Effector CD8-positive, alpha-beta T cell (primary cell): ENCODE results near the gene PRSS22.

Experiments used
- DNase-seq: peaks from one replicate; lab custom pipeline; 2025; lab: John Stamatoyannopoulos, UW

PRSS22 gene

DNA sequence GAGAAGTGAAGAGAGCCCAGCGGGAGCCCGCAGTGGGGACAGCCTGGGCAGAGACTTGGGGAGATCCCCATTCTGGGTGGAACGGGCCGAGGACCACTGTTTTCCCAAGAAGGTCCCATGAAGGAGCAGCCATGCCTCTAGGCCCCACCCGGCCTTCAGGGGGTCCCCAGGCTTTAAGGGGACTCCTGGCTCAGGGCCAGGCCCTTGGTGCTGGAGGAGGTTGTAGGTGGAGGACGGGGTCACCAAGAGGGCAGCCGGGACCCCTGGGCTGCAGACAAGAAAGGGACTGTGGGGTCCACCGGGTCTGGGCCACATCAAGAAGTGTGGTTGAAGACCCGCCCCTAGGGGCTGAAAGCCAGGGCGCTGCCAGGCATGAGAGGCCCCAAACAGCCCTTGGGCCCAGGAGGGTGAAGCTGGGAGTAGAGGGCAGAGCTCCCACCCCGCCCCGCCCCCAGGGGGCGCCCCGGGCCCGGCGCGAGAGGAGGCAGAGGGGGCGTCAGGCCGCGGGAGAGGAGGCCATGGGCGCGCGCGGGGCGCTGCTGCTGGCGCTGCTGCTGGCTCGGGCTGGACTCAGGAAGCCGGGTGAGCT, 41.1 kb downstream of the PRSS22 start, which contains the start of gene PRSS21:
PRSS21 (plus strand) TSS at position 487 of the 589 bp plus-strand sequence; CDS start at position 519, 32 bp downstream.
- peak; percentile 17 for DNase-seq

DNA sequence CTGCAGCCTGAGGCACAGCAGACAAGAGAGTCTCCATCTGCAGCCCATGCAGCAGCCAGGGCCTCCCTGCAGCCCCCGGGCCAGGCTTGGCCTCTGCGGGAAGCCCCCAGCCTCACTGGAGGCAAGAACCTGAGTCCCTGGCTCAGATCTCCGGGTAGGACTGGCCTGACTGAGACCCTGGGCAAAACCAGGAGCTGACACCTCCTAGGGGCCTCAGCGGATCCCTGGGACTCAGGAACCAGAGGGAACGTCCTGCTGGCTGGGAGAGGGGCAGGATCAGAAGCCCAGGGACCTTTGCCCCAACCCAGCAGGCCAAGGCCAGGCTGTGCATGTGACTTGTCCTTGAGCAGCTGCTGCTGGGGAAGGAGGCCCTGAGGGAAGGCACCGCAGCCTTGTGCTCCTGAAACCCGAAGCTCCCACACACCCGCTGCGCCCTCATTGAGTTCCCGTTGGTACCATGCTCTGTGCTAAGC, 42.6 kb downstream of the PRSS22 start:
- DNase-seq, result no peak

DNA sequence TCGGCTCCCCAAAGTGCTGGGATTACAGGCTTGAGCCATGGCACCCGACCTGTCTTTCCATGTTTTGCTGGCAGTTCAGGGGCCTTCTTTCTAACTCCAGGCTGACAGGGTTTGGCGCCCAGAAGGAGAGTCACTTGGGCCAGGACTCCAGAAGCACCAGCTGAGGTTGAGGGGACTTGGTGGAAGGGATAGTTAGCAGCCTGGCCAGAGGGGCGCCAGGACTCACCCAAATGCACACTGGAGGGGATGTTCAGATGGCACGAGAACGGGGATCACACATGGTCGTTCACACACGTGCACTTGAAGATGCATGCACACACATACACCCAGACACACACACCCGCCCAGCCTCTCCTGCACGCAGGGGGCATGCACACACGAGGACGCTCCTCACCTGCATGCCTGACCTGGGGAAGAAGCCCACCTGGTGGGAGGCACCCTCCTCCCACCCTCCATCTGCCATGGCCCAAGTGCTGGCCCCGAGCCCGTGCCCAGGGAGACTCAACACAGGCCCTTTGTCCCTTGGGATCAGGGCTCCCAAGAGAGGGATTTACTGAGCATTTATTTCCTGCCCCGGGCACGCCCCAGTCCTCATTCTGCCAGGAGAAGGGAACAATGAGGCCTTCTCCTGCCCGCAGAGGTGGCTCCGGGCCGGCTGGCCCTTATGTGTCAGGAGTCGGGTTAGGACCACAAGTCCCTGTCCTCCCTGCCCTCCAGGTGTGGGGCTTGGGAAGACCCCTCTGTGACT, 43.2 kb downstream of the PRSS22 start:
- no peak for DNase-seq

DNA sequence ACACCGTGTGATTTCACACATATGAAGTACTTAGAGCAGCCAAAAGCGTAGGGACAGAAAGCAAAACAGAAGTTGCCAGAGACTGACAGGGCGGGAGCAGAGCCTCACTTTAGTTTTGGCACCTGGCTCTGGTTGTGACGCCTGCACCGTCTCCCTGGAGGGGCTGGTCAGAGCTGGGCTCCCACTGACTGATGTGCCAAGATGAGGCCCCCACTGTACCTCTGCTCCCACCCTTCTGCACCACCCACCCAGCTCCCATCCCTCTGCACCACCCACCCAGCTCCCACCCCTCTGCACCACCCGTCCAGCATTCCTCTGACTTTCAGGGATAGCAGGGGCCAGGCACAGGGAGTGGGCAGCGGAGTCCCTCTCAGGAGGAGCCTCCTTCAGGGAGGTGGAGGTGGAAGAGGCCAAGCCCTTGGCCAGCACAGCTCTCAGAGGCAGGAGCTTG, 44.2 kb downstream of the PRSS22 start:
- DNase-seq, result no peak

DNA sequence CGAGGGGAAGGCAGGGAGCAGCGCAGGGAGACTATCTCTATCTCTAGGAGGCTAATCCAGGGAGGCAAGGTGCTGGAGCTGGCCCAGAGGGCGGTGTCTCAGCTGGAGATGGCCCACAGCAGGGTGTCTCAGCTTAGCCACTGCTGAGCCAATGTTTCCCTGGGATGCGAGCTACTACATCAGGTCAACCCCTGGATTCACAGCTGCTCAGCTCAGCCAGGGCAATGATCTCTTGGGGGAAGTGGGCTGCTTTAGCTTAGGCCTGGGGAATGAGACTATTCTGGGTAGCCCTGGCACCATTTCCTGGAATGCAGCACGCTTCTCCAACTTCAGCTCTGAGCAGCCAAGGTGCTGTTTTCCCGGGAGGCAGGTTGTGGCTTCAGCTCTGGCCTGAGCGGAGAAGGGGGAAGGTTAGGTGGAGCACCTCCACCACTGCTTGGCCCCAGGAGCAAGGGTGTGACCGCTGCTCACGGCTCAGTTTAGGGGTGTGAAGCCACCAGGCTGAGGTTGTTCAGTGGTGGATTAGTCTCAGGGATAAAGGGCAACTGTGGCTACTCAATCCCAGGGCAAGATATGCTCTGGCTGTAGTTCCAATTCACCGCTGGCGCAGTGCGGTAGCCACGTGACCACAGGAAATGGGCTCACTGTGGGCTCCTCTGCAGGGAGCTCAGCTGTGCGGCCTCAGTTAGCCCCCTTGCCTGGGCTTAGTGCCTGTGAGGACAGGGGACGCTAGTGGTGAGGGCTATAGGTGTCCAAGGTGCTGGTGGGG, 46.1 kb downstream of the PRSS22 start:
- DNase-seq, result no peak

DNA sequence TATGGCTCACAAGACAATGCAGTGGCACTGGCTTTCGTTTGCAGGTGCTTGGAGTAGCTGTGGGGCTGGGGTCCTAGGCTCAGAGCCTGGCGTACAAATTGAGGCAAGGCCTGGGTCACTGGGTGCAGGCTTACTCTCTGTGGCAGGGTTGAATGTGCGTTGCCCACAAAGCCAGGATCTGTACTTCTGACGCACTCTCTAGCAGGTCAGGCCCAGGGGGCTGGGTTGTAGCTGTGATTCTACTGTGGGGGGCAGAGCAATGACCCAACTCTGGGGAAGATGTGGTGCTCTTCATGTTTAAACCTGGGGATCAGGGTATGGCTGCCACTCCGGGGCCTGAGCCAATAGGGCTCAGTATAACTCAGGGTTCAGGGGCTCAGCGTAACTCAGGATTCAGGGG, 47.3 kb downstream of the PRSS22 start:
- DNase-seq, result no peak

DNA sequence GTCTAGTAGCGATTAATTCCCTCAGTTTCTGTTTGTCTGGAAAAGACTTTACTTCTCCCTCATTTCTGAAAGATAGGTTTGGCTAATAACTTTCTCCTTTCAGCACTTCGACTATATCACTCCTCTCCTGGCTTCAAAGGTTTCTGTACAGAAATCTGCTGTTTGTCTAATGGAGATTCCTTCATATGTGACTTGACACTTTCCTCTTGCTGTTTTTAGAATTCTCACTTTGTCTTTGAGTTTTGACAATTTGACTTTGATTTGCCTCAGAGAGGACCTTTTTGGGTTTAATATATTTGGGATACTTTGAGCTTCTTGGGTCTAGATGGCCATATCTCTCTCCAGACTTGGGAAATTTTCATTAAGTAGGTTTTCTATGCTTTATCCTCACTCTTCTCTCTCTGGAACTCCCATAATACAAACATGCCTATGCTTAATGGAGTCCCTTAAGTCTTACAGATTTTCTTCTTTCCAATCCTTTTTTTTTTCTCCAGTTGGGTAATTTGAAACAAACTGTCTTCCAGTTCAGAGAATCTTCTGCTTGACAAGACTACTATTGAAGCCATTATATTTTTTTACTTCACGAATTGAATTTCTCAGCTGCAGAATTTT, 48.7 kb downstream of the PRSS22 start:
- no peak for DNase-seq

DNA sequence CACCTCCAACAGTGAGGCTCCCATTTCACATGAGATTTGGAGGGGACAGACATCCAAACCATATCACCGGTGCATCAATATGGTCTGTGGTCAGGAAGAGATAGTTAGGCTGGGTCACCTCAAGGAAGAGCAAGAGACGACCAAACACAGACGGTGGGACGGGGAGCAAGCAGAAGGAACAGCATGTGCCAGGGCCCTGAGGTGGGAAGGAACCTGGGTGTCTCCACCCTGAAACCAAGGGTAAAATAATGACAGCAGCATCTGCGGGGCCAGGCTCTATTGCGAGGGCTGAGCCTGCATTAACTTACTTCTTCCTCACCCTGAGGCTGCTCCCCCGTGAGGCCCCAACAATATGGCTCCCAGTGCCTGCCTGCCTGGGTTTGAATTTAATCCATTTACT, 49.8 kb downstream of the PRSS22 start:
- no peak for DNase-seq

DNA sequence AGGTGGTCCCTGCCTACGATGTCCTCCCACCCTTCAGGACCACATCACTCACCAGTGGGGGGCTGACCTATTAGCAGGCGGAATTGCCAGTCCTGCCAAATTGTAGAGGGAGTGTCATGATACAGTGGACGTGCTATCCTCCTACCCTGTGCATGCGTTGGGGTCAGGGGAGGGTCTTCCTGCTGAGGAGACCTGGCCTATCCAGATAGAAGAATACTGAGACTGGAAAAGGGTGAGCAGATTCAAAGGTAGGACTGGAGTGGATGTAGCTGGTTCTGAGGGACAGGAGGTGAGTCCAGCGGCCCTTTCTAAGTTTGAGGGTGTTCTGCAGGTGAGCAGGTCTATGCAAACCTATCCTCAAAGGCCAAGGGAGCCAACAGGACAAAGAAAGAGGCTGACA, 51.7 kb downstream of the PRSS22 start:
- DNase-seq, result no peak

DNA sequence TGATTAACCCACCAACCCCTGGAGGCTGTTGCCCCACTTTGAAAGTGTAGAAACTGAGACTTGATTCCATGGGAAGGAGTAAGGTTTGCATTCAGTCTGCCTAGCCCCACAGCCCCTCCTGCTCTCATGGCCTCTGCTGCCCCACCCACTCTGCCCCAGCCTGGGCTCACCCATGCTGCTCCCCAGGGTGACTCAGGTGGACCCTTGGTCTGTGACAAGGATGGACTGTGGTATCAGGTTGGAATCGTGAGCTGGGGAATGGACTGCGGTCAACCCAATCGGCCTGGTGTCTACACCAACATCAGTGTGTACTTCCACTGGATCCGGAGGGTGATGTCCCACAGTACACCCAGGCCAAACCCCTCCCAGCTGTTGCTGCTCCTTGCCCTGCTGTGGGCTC, 53.2 kb downstream of the PRSS22 start:
- DNase-seq, result no peak

DNA sequence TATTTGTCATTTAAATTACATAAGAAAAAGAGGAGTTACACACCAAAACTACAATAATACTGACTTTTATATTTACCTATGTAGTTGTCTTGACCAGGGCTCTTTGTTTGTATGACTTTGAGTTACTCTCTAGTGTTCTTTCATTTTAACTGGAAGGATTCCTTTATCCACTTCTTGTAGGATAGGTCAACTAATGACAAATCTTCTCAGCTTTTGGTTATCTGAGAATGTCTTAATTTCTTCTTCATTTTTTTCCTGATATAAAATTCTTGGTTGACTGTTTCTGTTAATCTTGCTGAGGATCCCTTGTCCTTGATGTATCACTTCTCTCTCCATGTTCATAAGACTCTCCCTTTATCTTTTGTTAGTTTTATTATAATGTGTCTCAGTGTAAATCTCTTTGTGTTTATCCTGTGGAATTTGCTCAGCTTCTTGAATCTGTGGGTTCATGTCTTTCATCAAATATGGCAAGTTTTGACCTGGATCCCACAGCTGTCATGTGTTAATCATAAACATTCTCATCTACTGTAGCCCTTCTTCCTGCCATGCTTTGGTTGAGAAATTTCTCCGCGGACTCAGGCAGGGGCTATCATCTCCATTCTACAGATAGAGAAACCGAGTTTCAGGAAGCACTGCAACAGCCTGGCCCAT, 54.3 kb downstream of the PRSS22 start:
- no peak for DNase-seq
